ENCODE results near the gene GLCCI1. TPM values are rescaled to one million over a fixed set of nuclear protein-coding genes. Genes with fewer than 3 reads are reported as not detected.
"Not testable (repeated sequence)": the region's sequence is repeated elsewhere in the genome, so short reads cannot be mapped to it uniquely, and the experiment has no call there.

Gene GLCCI1
- total RNA-seq, 2 donors from 2014 or later = 5.8 to 15.6 TPM

GRCh38 chr7:8085420-8085819 lies 116.8 kb downstream of the GLCCI1 start:
- Histone ChIP-seq H3K36me3 (peaks cover 6% of the 10 kb centered on the region), H3K4me1 (ENCODE audit: control insufficient read depth in 1 of 2, low read depth in 2 of 2) (no peaks in the 10 kb centered on the region), H3K9me3 (no peaks in the 10 kb centered on the region), H3K27me3 (replicated peaks; ENCODE audit: insufficient read depth) (no peaks in the 10 kb centered on the region), H3K27ac (no peak overlapping the region), H3K4me3 (no peak overlapping the region)
- DNase-seq (ENCODE audit: low spot score) = no peak
- no peak for TF ChIP-seq CTCF (IDR thresholded peaks at IDR 0.05)
- ATAC-seq (ENCODE audit: insufficient number of reproducible peaks, low FRiP score, low read depth) = no peak

- no peaks in the 10 kb centered on the region for H3K4me1 ChIP-seq (ENCODE audit: control insufficient read depth in 1 of 2, low read depth in 2 of 2)
- no peaks in the 10 kb centered on the region for H3K27me3 ChIP-seq (replicated peaks; ENCODE audit: insufficient read depth)
- H3K4me3 ChIP-seq = no peak overlapping the region
- no peaks in the 10 kb centered on the region for H3K9me3 ChIP-seq
- ATAC-seq (ENCODE audit: insufficient number of reproducible peaks, low FRiP score, low read depth) (no peak), DNase-seq (ENCODE audit: low spot score) (no peak)
- no peak for TF ChIP-seq CTCF (IDR thresholded peaks at IDR 0.05)
- peaks cover 6% of the 10 kb centered on the region for H3K36me3 ChIP-seq
- H3K27ac ChIP-seq = no peak overlapping the region
Observed at GRCh38 chr7:8086239-8086638, 117.6 kb downstream of the GLCCI1 start.

GRCh38 chr7:8089036-8089780 lies 120.6 kb downstream of the GLCCI1 start:
- TF ChIP-seq CTCF (IDR thresholded peaks at IDR 0.05) = no peak
- Histone ChIP-seq H3K27ac (no peak overlapping the region), H3K9me3 (no peaks in the 10 kb centered on the region), H3K27me3 (replicated peaks; ENCODE audit: insufficient read depth) (no peaks in the 10 kb centered on the region), H3K4me3 (no peak overlapping the region), H3K36me3 (peaks cover 6% of the 10 kb centered on the region), H3K4me1 (ENCODE audit: control insufficient read depth in 1 of 2, low read depth in 2 of 2) (no peaks in the 10 kb centered on the region)
- DNase-seq (ENCODE audit: low spot score) (no peak), ATAC-seq (ENCODE audit: insufficient number of reproducible peaks, low FRiP score, low read depth) (no peak)

- Histone ChIP-seq H3K36me3 (no peaks in the 10 kb centered on the region), H3K27ac (no peak overlapping the region), H3K27me3 (replicated peaks; ENCODE audit: insufficient read depth) (no peaks in the 10 kb centered on the region), H3K4me1 (ENCODE audit: control insufficient read depth in 1 of 2, low read depth in 2 of 2) (no peaks in the 10 kb centered on the region), H3K4me3 (no peak overlapping the region), H3K9me3 (no peaks in the 10 kb centered on the region)
- TF ChIP-seq CTCF (IDR thresholded peaks at IDR 0.05) = no peak
- no peak for ATAC-seq (ENCODE audit: insufficient number of reproducible peaks, low FRiP score, low read depth)
- no peak for DNase-seq (ENCODE audit: low spot score)
Observed at GRCh38 chr7:8092140-8092539, 123.5 kb downstream of the GLCCI1 start.

- ATAC-seq (ENCODE audit: insufficient number of reproducible peaks, low FRiP score, low read depth) = no peak
- TF ChIP-seq CTCF (IDR thresholded peaks at IDR 0.05) = no peak
Observed at GRCh38 chr7:8094164-8095140, 125.9 kb downstream of the GLCCI1 start.

GRCh38 chr7:8101292-8101691 lies 132.7 kb downstream of the GLCCI1 start:
- DNase-seq (ENCODE audit: low spot score); H3K4me3 ChIP-seq; H3K27ac ChIP-seq; ATAC-seq (ENCODE audit: insufficient number of reproducible peaks, low FRiP score, low read depth); H3K4me1 ChIP-seq (ENCODE audit: control insufficient read depth in 1 of 2, low read depth in 2 of 2); H3K9me3 ChIP-seq; H3K36me3 ChIP-seq; H3K27me3 ChIP-seq (replicated peaks; ENCODE audit: insufficient read depth): not testable (repeated sequence)

More at GRCh38 chr7:8094164-8095140, 125.9 kb downstream of the GLCCI1 start:
- Histone ChIP-seq H3K4me3 (no peak overlapping the region), H3K27ac (no peak overlapping the region), H3K4me1 (ENCODE audit: control insufficient read depth in 1 of 2, low read depth in 2 of 2) (no peaks in the 10 kb centered on the region), H3K9me3 (no peaks in the 10 kb centered on the region), H3K27me3 (replicated peaks; ENCODE audit: insufficient read depth) (no peaks in the 10 kb centered on the region), H3K36me3 (no peaks in the 10 kb centered on the region)
- DNase-seq (ENCODE audit: low spot score) = no peak
